ENCODE data around the gene GRIK2.

GRCh38 chr6:101700655-101701054, 307.1 kb downstream of the GRIK2 start:
- TF ChIP-seq SIN3A (IDR thresholded peaks at IDR 0.05; ENCODE audit: borderline replicate concordance, insufficient read depth, low read length) (no peak), REST (IDR thresholded peaks at IDR 0.05; ENCODE audit: insufficient read depth in 1 of 2, low read depth in 2 of 2, low read length in 2 of 2) (no peak), POLR2AphosphoS5 (IDR thresholded peaks at IDR 0.05; ENCODE audit: low read depth, low read length) (no peak), TAF1 (IDR thresholded peaks at IDR 0.05; ENCODE audit: borderline replicate concordance, insufficient read depth, low read length) (no peak), FOXP2 (optimal IDR thresholded peaks at IDR 0.05; ENCODE audit: borderline replicate concordance, extremely low read depth, extremely low read length, insufficient read depth) (no peak)

Data from PFSK-1 (cell line).